Astrocyte (in vitro differentiated cells and primary cell): Measurements from ENCODE around the gene ACY1. TPM values are rescaled to one million over a fixed set of nuclear protein-coding genes. Genes with fewer than 3 reads are reported as not detected.

ENCODE experiments used
- DNase-seq: peaks from one replicate; pipeline ENCODE4 v3.0.0-alpha.2; 2010; ENCODE audit warnings: low read depth
- FAIRE-seq: peaks from 2 replicates; lab custom pipeline; 2011; peaks lifted over from hg19 to GRCh38; lab: Jason Lieb, UNC
- H2AFZ ChIP-seq: 2 replicates; pipeline ENCODE4 v1.6.0; 2012; ENCODE audit warnings: low read depth, low read length, inconsistent platforms
- H3K27ac ChIP-seq: 2 replicates; pipeline ENCODE4 v1.5.1; 2011; ENCODE audit warnings: low read depth, low read length, inconsistent platforms
- H3K27me3 ChIP-seq: 2 replicates; pipeline ENCODE4 v1.6.0; 2011; ENCODE audit warnings: low read length, inconsistent platforms; ENCODE audit not compliant: insufficient read depth
- H3K36me3 ChIP-seq: 2 replicates; pipeline ENCODE4 v1.5.1; 2011; ENCODE audit warnings: low read length, inconsistent platforms; ENCODE audit not compliant: insufficient read depth
- H3K4me1 ChIP-seq: 2 replicates; pipeline ENCODE4 v1.5.1; 2011; ENCODE audit warnings: low read length, inconsistent platforms; ENCODE audit not compliant: insufficient read depth
- H3K4me2 ChIP-seq: 2 replicates; pipeline ENCODE4 v1.6.0; 2012; ENCODE audit warnings: low read length, inconsistent platforms
- H3K4me3 ChIP-seq: 2 replicates; pipeline ENCODE4 v1.5.1; 2011; ENCODE audit warnings: low read depth, mild to moderate bottlenecking, low read length, inconsistent platforms; ENCODE audit not compliant: insufficient read depth
- H3K79me2 ChIP-seq: 2 replicates; pipeline ENCODE4 v1.6.0; 2012; ENCODE audit warnings: mild to moderate bottlenecking, low read length, inconsistent platforms; ENCODE audit not compliant: insufficient read depth
- H3K9ac ChIP-seq: 2 replicates; pipeline ENCODE4 v1.6.0; 2012; ENCODE audit warnings: mild to moderate bottlenecking, low read length, inconsistent platforms
- H3K9me3 ChIP-seq: 2 replicates; pipeline ENCODE4 v1.5.1; 2012; ENCODE audit warnings: low read depth, mild to moderate bottlenecking, low read length, inconsistent platforms; ENCODE audit not compliant: insufficient read depth
- H4K20me1 ChIP-seq: 2 replicates; pipeline ENCODE4 v1.6.0; 2012; ENCODE audit warnings: low read length, inconsistent platforms; ENCODE audit not compliant: insufficient read depth
- H3K27ac Mint-ChIP-seq: one replicate; pipeline ENCODE4 v1.8.0; 2021; ENCODE audit warnings: mild to moderate bottlenecking, mixed read lengths; ENCODE audit not compliant: unreplicated experiment
- H3K27me3 Mint-ChIP-seq: one replicate; pipeline ENCODE4 v1.8.0; 2021; ENCODE audit warnings: low read depth, mixed read lengths; ENCODE audit not compliant: unreplicated experiment
- H3K36me3 Mint-ChIP-seq: one replicate; pipeline ENCODE4 v1.8.0; 2021; ENCODE audit warnings: low read depth, mixed read lengths; ENCODE audit not compliant: unreplicated experiment
- H3K4me1 Mint-ChIP-seq: one replicate; pipeline ENCODE4 v1.8.0; 2021; ENCODE audit warnings: low read depth, mixed read lengths; ENCODE audit not compliant: unreplicated experiment
- H3K4me3 Mint-ChIP-seq: one replicate; pipeline ENCODE4 v1.8.0; 2021; ENCODE audit warnings: mild to moderate bottlenecking, moderate library complexity, mixed read lengths; ENCODE audit not compliant: unreplicated experiment
- H3K9me3 Mint-ChIP-seq: one replicate; pipeline ENCODE4 v1.8.0; 2021; ENCODE audit warnings: mild to moderate bottlenecking, mixed read lengths; ENCODE audit not compliant: unreplicated experiment
- EZH2 ChIP-seq: IDR thresholded peaks from 2 replicates; pipeline ENCODE4 v1.6.1; 2012; ENCODE audit warnings: mild to moderate bottlenecking, low read length, inconsistent platforms; ENCODE audit not compliant: insufficient read depth
- total RNA-seq: library from RNA; stranded (reverse); gene quantifications from 2 replicates; pipeline ENCODE4 v1.2.1, GENCODE V29; 2021
- TF ChIP-seq, protein P1 (sequence below): IDR thresholded peaks from 2 replicates; pipeline ENCODE4 v1.5.1; 2011; ENCODE audit warnings: low read depth, mild to moderate bottlenecking, inconsistent platforms, low read length, moderate library complexity; ENCODE audit not compliant: insufficient read depth

Gene ACY1
- total RNA-seq, 1 donor from 2014 or later, result 16.4 TPM

DNA sequence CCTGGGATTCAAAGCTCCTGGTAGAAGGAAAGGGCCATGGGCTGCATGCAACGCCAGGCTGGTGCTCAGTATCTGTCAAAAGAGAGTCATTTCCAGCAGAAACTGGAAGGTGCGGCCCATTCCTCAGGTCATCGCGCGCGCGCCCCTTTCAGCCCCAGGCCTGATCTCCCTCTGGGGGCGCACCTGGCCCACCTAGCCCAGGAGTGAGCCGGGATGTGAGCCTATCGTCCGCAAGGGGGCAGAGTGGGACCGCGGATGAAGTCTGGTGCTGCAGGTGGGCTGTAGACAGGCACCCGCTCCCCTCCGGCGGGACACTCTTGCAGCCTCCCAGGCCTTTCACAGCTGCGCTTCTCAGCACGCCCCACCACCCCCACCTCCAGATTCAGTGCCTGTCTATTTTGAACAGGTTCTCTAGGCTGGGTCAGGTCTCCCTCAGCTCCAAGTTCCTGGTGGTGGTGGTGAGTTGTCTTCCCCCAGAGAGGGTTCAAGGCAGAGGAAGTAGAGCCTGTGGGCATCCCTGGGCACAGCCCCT, 18.2 kb downstream of the ACY1 start:
- Histone ChIP-seq H4K20me1 (no peaks in the 10 kb centered on the region), H3K9me3 (no peaks in the 10 kb centered on the region), H3K9ac (no peak overlapping the region), H3K79me2 (no peaks in the 10 kb centered on the region), H3K4me3 (no peak overlapping the region), H3K4me1 (peaks cover 21% of the 10 kb centered on the region), H3K36me3 (no peaks in the 10 kb centered on the region), H3K27ac (no peak overlapping the region), H2AFZ (no peak overlapping the region), H3K4me2 (no peak overlapping the region), H3K27me3 (no peaks in the 10 kb centered on the region)
- TF ChIP-seq EZH2, result no peak
- TF ChIP-seq, protein P1, sequence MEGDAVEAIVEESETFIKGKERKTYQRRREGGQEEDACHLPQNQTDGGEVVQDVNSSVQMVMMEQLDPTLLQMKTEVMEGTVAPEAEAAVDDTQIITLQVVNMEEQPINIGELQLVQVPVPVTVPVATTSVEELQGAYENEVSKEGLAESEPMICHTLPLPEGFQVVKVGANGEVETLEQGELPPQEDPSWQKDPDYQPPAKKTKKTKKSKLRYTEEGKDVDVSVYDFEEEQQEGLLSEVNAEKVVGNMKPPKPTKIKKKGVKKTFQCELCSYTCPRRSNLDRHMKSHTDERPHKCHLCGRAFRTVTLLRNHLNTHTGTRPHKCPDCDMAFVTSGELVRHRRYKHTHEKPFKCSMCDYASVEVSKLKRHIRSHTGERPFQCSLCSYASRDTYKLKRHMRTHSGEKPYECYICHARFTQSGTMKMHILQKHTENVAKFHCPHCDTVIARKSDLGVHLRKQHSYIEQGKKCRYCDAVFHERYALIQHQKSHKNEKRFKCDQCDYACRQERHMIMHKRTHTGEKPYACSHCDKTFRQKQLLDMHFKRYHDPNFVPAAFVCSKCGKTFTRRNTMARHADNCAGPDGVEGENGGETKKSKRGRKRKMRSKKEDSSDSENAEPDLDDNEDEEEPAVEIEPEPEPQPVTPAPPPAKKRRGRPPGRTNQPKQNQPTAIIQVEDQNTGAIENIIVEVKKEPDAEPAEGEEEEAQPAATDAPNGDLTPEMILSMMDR, result peak; percentile 83
- peaks cover 10% of the 10 kb centered on the region for H3K27me3 Mint-ChIP-seq
- no peak overlapping the region for H3K27ac Mint-ChIP-seq
- peak; percentile 18 for DNase-seq
- H3K36me3 Mint-ChIP-seq, result no peaks in the 10 kb centered on the region
- no peaks in the 10 kb centered on the region for H3K9me3 Mint-ChIP-seq
- peaks cover 17% of the 10 kb centered on the region for H3K4me1 Mint-ChIP-seq
- no peak overlapping the region for H3K4me3 Mint-ChIP-seq
- no peak for FAIRE-seq

DNA sequence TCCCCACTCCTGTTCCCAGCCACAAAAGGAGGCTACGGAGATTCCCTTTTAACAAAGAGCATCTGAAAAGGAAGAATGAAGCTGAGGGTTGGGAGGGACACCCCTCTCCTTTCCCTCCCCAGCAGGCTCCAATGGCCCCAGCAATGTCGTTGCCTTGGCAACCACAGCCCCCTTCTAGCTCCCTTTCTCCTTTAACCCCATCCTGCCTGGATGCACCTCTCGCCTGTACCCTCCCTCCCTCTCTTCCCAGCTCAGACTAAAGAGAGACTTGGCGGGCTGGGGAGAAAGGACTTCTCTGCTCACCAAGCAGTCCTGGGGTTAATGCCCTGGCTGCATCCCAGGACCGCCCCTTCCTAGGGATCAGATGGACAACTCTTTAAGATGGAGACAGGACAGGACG, 19.4 kb downstream of the ACY1 start:
- H3K4me1 ChIP-seq, result peaks cover 21% of the 10 kb centered on the region
- no peak overlapping the region for H3K4me3 ChIP-seq
- Mint-ChIP-seq H3K36me3 (no peaks in the 10 kb centered on the region), H3K4me3 (no peak overlapping the region), H3K27me3 (peaks cover 10% of the 10 kb centered on the region), H3K4me1 (peaks cover 16% of the 10 kb centered on the region), H3K9me3 (no peaks in the 10 kb centered on the region), H3K27ac (no peak overlapping the region)
- H3K9me3 ChIP-seq, result no peaks in the 10 kb centered on the region
- TF ChIP-seq, protein P1, result no peak
- no peak for TF ChIP-seq EZH2
- no peaks in the 10 kb centered on the region for H3K36me3 ChIP-seq
- H3K27ac ChIP-seq, result no peak overlapping the region
- no peaks in the 10 kb centered on the region for H4K20me1 ChIP-seq
- no peak for FAIRE-seq
- H2AFZ ChIP-seq, result no peak overlapping the region
- no peaks in the 10 kb centered on the region for H3K27me3 ChIP-seq
- no peak for DNase-seq
- no peaks in the 10 kb centered on the region for H3K79me2 ChIP-seq
- H3K9ac ChIP-seq, result no peak overlapping the region
- H3K4me2 ChIP-seq, result no peak overlapping the region

DNA sequence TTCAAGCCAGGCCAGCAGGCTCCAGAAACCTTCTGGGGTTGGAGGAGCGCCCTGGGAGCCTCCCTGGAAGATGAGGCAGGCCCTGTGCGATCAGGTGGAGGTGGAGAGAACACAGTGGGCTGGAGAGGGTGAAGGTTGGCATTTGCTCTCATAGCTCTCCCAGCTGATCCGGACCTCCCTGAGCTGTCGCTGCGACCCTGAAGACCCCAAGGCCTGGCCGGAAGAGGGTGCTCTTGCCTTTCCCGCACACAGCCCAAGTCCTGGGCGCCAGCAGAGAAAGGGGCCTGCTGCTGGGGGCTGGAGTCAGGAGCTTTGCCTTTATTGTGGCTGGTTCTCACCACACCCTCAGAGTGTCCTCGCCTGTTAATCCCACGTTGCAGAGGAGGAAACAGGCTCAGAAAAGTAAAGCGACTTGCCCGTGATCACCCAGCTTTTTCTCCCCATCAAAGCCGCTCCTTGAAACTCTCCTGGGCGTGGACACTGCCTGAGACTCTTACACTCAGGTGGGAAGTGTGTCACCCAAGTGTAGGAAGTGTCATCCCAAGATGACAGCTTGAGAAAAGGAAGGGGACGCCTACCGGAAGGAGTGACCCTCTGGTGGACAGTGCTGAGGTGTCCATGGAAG, 20.9 kb downstream of the ACY1 start:
- Histone ChIP-seq H4K20me1 (no peaks in the 10 kb centered on the region), H3K9me3 (no peaks in the 10 kb centered on the region), H2AFZ (no peak overlapping the region), H3K27ac (no peak overlapping the region), H3K4me1 (peaks cover 16% of the 10 kb centered on the region), H3K27me3 (no peaks in the 10 kb centered on the region), H3K9ac (no peak overlapping the region), H3K36me3 (no peaks in the 10 kb centered on the region), H3K79me2 (no peaks in the 10 kb centered on the region), H3K4me3 (no peak overlapping the region), H3K4me2 (no peak overlapping the region)
- DNase-seq, result no peak
- no peak overlapping the region for H3K4me3 Mint-ChIP-seq
- FAIRE-seq, result no peak
- no peaks in the 10 kb centered on the region for H3K9me3 Mint-ChIP-seq
- H3K36me3 Mint-ChIP-seq, result no peaks in the 10 kb centered on the region
- H3K4me1 Mint-ChIP-seq, result peaks cover 11% of the 10 kb centered on the region
- H3K27me3 Mint-ChIP-seq, result peaks cover 10% of the 10 kb centered on the region
- no peak for TF ChIP-seq EZH2
- TF ChIP-seq, protein P1, result peak; percentile 50
- H3K27ac Mint-ChIP-seq, result no peak overlapping the region
